Spleen (tissue), 11 donors: ENCODE data around the gene AKAP11. TPM values are rescaled to one million over a fixed set of nuclear protein-coding genes. Genes with fewer than 3 reads are reported as not detected.

Source experiments
- DNase-seq: peaks from one replicate; pipeline ENCODE4 v3.0.0-alpha.2; 2020
- H3K27ac ChIP-seq, 8 donors: fragments of 200-600 bp; sonication (generic) in 7 of 8; 1 replicate in 4 of 8; 2 replicates in 4 of 8; pipeline versions ENCODE4 v1.5.0 to v1.8.0; 2016 to 2021; ENCODE audit warnings: inconsistent platforms in 4 of 8, mild to moderate bottlenecking in 4 of 8, moderate library complexity in 1 of 8
- H3K27me3 ChIP-seq, 7 donors: fragments of 200-600 bp; sonication (generic) in 6 of 7; replicated peaks in 1 of 7; 1 replicate in 4 of 7; 2 replicates in 3 of 7; pipeline versions ENCODE4 v1.5.0 to v1.8.0; 2016 to 2021; ENCODE audit warnings: inconsistent platforms in 3 of 7, mild to moderate bottlenecking in 1 of 7
- H3K36me3 ChIP-seq, 6 donors: fragments of 200-600 bp; sonication (generic) in 5 of 6; 1 replicate in 4 of 6; 2 replicates in 2 of 6; pipeline versions ENCODE4 v1.5.0 to v1.8.0; 2016 to 2021; ENCODE audit warnings: inconsistent platforms in 2 of 6
- H3K4me1 ChIP-seq, 6 donors: fragments of 200-600 bp; sonication (generic) in 5 of 6; 1 replicate in 3 of 6; 2 replicates in 3 of 6; pipeline versions ENCODE4 v1.5.0 to v1.8.0; 2016 to 2021; ENCODE audit warnings: inconsistent platforms in 3 of 6
- H3K4me3 ChIP-seq, 8 donors: fragments of 200-600 bp; sonication (generic) in 7 of 8; 1 replicate in 4 of 8; 2 replicates in 4 of 8; pipeline versions ENCODE4 v1.5.0 to v1.8.0; 2016 to 2021; ENCODE audit warnings: inconsistent platforms in 4 of 8, mild to moderate bottlenecking in 4 of 8, moderate library complexity in 2 of 8
- H3K9me3 ChIP-seq, 8 donors: fragments of 200-600 bp; sonication (generic) in 7 of 8; 1 replicate in 4 of 8; 2 replicates in 4 of 8; pipeline versions ENCODE4 v1.5.0 to v1.8.0; 2016 to 2021; ENCODE audit warnings: inconsistent platforms in 4 of 8
- CTCF ChIP-seq, 11 experiments: fragments of 200-600 bp in 7 of 11; fragments of 450-650 bp in 4 of 11; sonication (generic) in 4 of 11; IDR thresholded peaks in 8 of 11; conservative IDR thresholded peaks in 3 of 11; 1 replicate in 7 of 11; 2 replicates in 4 of 11; pipeline versions ENCODE4 v1.4.0 to v1.8.0; 2016 to 2021; ENCODE audit warnings: antibody characterized with exemption in 11 of 11, inconsistent platforms in 4 of 11, mild to moderate bottlenecking in 1 of 11
- POLR2A ChIP-seq, 3 donors: fragments of 450-650 bp; IDR thresholded peaks; one replicate each; pipeline ENCODE4 v1.5.1; 2017; ENCODE audit warnings: antibody characterized with exemption in 3 of 3, mild to moderate bottlenecking in 1 of 3
- POLR2AphosphoS5 ChIP-seq, 3 donors: sonication (generic); formaldehyde crosslinking; IDR thresholded peaks; one replicate each; pipeline ENCODE4 v1.5.1; 2017; ENCODE audit warnings: antibody characterized with exemption in 3 of 3
- WGBS, 5 donors: extraction: QIAGEN DNeasy Blood & Tissue Kit in 3 of 5; methylation state at CpG; one replicate each; pipeline versions ENCODE4 v1.1.5 to v1.1.7; 2013 to 2018; 5-methylcytosine and 5-hydroxymethylcytosine counted together
- intact Hi-C: fragments of 100-400 bp; cut with DNase I; formaldehyde crosslinking; loops from one replicate; pipeline ENCODE4 v1.15.0; 2023; ENCODE audit warnings: low total_unique reads
- polyA plus RNA-seq, 3 donors: library from polyadenylated mRNA; stranded (reverse); fragments of 200-250 nt; gene quantifications; one replicate each; pipeline ENCODE4 v1.2.1, GENCODE V29; 2013
- total RNA-seq, 7 donors: library from RNA; depleted of rRNA in 3 of 7; stranded (reverse); fragments of >200 nt in 3 of 7; fragmentation: NEBNext Ultra II Directional in 4 of 7; extraction: Animal tissue kit (Norgen Biotek cat#: 25700) in 4 of 7; gene quantifications; one replicate each; pipeline versions ENCODE4 v1.1.0 to v1.2.1, GENCODE V29; 2016 to 2021
- donor health status: healthy with polysubstance abuse.
- donor health status: DM: no; HTN: no; CAD: no; lungs with moderate emphysema.
- donor health status: DM: no; HTN: no; CAD: no.
- donor health status: Bipolar disorder and iron deficiency.
- donor health status: healthy.
- donor health status: DM: no; HTN: no; CAD: no.
- donor health status: DM: yes; HTN: yes; CAD: no.

The AKAP11 gene
- total and polyA plus RNA-seq, 10 donors, result 9.4 to 43.5 (median 37.3) TPM

DNA sequence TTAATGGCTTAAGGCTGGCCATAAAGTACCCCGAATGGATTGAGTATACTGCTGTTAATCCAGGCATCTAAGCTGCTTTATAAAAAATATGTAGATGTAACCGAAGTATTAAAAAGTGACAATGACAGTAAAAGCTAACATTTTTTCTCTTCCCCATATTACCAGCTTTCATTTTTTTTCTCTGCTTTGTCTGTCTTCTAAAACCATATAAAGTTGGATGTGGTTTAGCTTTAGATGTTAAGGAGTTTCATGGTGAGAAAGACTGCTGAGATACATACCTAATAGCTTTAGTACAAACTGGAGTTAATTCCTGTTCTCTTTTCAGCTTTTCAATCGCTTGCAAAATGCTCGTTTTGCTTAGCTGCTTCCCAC is 838 bp downstream of the AKAP11 start:
- Histone ChIP-seq H3K36me3 (no peaks in the 10 kb centered on the region), H3K27me3 (no peaks in the 10 kb centered on the region), H3K9me3 (no peaks in the 10 kb centered on the region), H3K4me1 (peaks cover 6 to 64% (median 51%) of the 10 kb centered on the region in 6 donors), H3K27ac (peak overlapping the region; percentile 88 to 97 (median 95)), H3K4me3 (peak overlapping the region; percentile 77 to 95 (median 90))
- no peak for DNase-seq
- intact Hi-C loops, result no loop called here
- TF ChIP-seq POLR2AphosphoS5 (IDR thresholded peaks at IDR 0.05) (no peak), CTCF (IDR thresholded peaks at IDR 0.05 in 8 of 11, conservative IDR thresholded peaks at IDR 0.05 in 3 of 11) (no peak), POLR2A (IDR thresholded peaks at IDR 0.05) (no peak)
- 2 to 3% (median 2%) methylated on average over 4 of the region's 4 CpGs for WGBS, 5 donors

DNA sequence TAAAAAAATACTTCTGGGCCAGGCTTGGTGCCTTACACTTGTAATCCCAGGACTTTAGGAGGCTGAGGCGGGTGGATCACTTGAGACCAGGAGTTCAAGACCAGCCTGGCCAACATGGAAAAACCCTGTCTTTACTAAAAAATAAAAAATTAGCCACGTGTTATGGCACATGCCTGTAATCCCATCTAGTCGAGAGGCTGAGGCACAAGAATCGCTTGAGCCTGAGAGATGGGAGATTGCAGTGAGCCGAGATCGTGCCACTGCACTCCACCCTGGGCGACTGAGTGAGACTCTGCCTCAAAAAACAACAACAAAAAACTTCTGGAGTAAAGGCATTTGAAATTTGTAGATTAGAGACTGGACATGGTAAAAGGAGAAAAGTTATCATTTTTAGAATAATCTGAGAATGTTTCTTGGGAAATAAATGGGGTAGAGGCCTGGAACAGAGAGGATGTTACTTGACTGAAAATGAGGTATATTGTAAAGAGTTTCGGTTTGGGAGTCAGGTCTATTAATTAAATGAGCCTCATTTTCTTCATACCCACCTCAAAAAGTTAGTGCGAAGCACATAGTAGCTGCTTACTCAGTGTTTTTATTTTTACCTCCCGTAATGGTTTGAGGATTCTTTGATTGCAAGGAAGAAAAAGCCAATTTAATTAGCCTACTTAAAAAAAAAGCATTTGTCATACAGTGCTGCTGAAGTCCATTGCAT is 2.6 kb downstream of the AKAP11 start:
- no peak for DNase-seq
- Histone ChIP-seq H3K36me3 (no peaks in the 10 kb centered on the region), H3K27me3 (no peaks in the 10 kb centered on the region), H3K4me3 (no peak overlapping the region), H3K27ac (peak overlapping the region; percentile 4 to 96 (median 66)), H3K9me3 (no peaks in the 10 kb centered on the region), H3K4me1 (peaks cover 15 to 81% (median 61%) of the 10 kb centered on the region in 6 donors)
- 76 to 86% (median 81%) methylated on average over 10 of the region's 10 CpGs for WGBS, 5 donors
- intact Hi-C loops, result no loop called here
- TF ChIP-seq POLR2A (IDR thresholded peaks at IDR 0.05) (no peak), POLR2AphosphoS5 (IDR thresholded peaks at IDR 0.05) (no peak), CTCF (IDR thresholded peaks at IDR 0.05 in 8 of 11, conservative IDR thresholded peaks at IDR 0.05 in 3 of 11) (no peak)

DNA sequence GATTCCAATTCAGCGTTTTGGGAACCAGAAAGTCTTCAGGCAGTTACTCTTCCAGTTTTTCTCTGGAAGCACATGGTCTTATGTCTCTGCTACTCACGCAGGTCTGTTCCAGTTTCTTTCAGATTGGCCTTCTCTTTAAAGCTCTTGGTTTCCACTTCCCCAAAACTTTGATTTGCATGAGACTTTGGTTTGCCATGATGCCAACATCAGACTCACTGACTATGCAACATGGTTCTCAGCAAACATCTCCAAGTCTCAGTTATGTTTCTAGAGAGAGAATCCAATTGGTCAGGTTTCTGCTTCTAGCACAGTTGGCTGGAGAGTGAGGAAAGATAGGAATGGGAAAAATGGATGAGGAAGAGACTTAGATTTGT is 3.1 kb downstream of the AKAP11 start:
- no peaks in the 10 kb centered on the region for H3K9me3 ChIP-seq

More for the DNA sequence above, 3.1 kb downstream of the AKAP11 start:
- H3K36me3 ChIP-seq, result no peaks in the 10 kb centered on the region
- no peaks in the 10 kb centered on the region for H3K27me3 ChIP-seq
- intact Hi-C loops, result no loop called here
- peaks cover 20 to 87% (median 67%) of the 10 kb centered on the region in 6 donors for H3K4me1 ChIP-seq
- H3K27ac ChIP-seq, result peak overlapping the region; percentile 4 to 96 (median 66)
- 49 to 55% (median 51%) methylated on average over 2 of the region's 2 CpGs for WGBS, 5 donors
- TF ChIP-seq POLR2A (IDR thresholded peaks at IDR 0.05), result peak in 1 of 3 donors; percentile 37
- TF ChIP-seq CTCF (IDR thresholded peaks at IDR 0.05 in 8 of 11, conservative IDR thresholded peaks at IDR 0.05 in 3 of 11), result no peak
- TF ChIP-seq POLR2AphosphoS5 (IDR thresholded peaks at IDR 0.05), result peak in 1 of 3 donors; percentile 33
- peak overlapping the region in 1 of 8 donors; percentile 1 for H3K4me3 ChIP-seq
- no peak for DNase-seq
